Measurements from ENCODE around the gene ZNF236. TPM values are rescaled to one million over a fixed set of nuclear protein-coding genes. Genes with fewer than 3 reads are reported as not detected.

ZNF236 gene
- polyA plus RNA-seq, 1 donor from 2014 or later: 7.7 TPM

- H3K27me3 ChIP-seq (ENCODE audit: insufficient read depth, low read depth, low read length): no peaks in the 10 kb centered on the region
- no peak overlapping the region for H3K4me3 ChIP-seq (ENCODE audit: low read length)
- no peaks in the 10 kb centered on the region for H4K20me1 ChIP-seq (ENCODE audit: insufficient read depth)
- H3K9ac ChIP-seq (ENCODE audit: low read length): no peak overlapping the region
- H3K9me3 ChIP-seq (ENCODE audit: low read length): no peaks in the 10 kb centered on the region
- no peaks in the 10 kb centered on the region for H3K9me2 ChIP-seq (ENCODE audit: insufficient read depth, low read length)
- no peak for TF ChIP-seq EZH2 (IDR thresholded peaks at IDR 0.05; ENCODE audit: borderline replicate concordance, insufficient read depth, low read length, poor library complexity, severe bottlenecking)
- no peak overlapping the region for H3K4me2 ChIP-seq (ENCODE audit: low read length)
- no peak overlapping the region for H2AFZ ChIP-seq (ENCODE audit: low read depth, low read length)
- no peaks in the 10 kb centered on the region for H3F3A ChIP-seq (ENCODE audit: insufficient read depth, low read length, poor library complexity, severe bottlenecking)
- no peaks in the 10 kb centered on the region for H3K36me3 ChIP-seq (ENCODE audit: insufficient read depth, low read length)
- no peak overlapping the region for H3K27ac ChIP-seq (ENCODE audit: low read length)
- no peaks in the 10 kb centered on the region for H3K79me2 ChIP-seq (replicated peaks; ENCODE audit: insufficient read depth, low read length)
Measured at GRCh38 chr18:77009675-77010074, 187.3 kb downstream of the ZNF236 start.

GRCh38 chr18:77012120-77012519 is 189.8 kb downstream of the ZNF236 start:
- H3F3A ChIP-seq (ENCODE audit: insufficient read depth, low read length, poor library complexity, severe bottlenecking): no peaks in the 10 kb centered on the region
- H3K4me3 ChIP-seq (ENCODE audit: low read length): no peak overlapping the region
- TF ChIP-seq EP300 (conservative IDR thresholded peaks at IDR 0.05; ENCODE audit: poor library complexity, severe bottlenecking): no peak
- TF ChIP-seq RAD21 (conservative IDR thresholded peaks at IDR 0.05): no peak
- TF ChIP-seq POLR2AphosphoS5 (IDR thresholded peaks at IDR 0.05): no peak
- TF ChIP-seq REST (IDR thresholded peaks at IDR 0.05; ENCODE audit: borderline replicate concordance): no peak
- no peak for TF ChIP-seq CTCF (IDR thresholded peaks at IDR 0.05; ENCODE audit: poor library complexity, severe bottlenecking)
- TF ChIP-seq TAF1 (IDR thresholded peaks at IDR 0.05; ENCODE audit: low read depth): no peak
- TF ChIP-seq MXI1 (conservative IDR thresholded peaks at IDR 0.05; ENCODE audit: poor library complexity, severe bottlenecking): no peak
- no peaks in the 10 kb centered on the region for H3K27me3 ChIP-seq (ENCODE audit: insufficient read depth, low read depth, low read length)
- H3K79me2 ChIP-seq (replicated peaks; ENCODE audit: insufficient read depth, low read length): no peaks in the 10 kb centered on the region
- no peak overlapping the region for H3K4me2 ChIP-seq (ENCODE audit: low read length)
- no peak overlapping the region for H2AFZ ChIP-seq (ENCODE audit: low read depth, low read length)
- H3K9me2 ChIP-seq (ENCODE audit: insufficient read depth, low read length): no peaks in the 10 kb centered on the region
- no peak overlapping the region for H3K9ac ChIP-seq (ENCODE audit: low read length)
- no peaks in the 10 kb centered on the region for H3K9me3 ChIP-seq (ENCODE audit: low read length)
- no peak overlapping the region for H3K27ac ChIP-seq (ENCODE audit: low read length)
- H3K36me3 ChIP-seq (ENCODE audit: insufficient read depth, low read length): no peaks in the 10 kb centered on the region
- no peaks in the 10 kb centered on the region for H4K20me1 ChIP-seq (ENCODE audit: insufficient read depth)

- H3K36me3 ChIP-seq (ENCODE audit: insufficient read depth, low read length): no peaks in the 10 kb centered on the region
- H3K4me2 ChIP-seq (ENCODE audit: low read length): no peak overlapping the region
- no peak overlapping the region for H2AFZ ChIP-seq (ENCODE audit: low read depth, low read length)
- no peaks in the 10 kb centered on the region for H3K9me2 ChIP-seq (ENCODE audit: insufficient read depth, low read length)
- no peak overlapping the region for H3K4me3 ChIP-seq (ENCODE audit: low read length)
- no peaks in the 10 kb centered on the region for H3K9me3 ChIP-seq (ENCODE audit: low read length)
- H3F3A ChIP-seq (ENCODE audit: insufficient read depth, low read length, poor library complexity, severe bottlenecking): no peaks in the 10 kb centered on the region
- no peaks in the 10 kb centered on the region for H3K27me3 ChIP-seq (ENCODE audit: insufficient read depth, low read depth, low read length)
- H3K27ac ChIP-seq (ENCODE audit: low read length): no peak overlapping the region
- H3K9ac ChIP-seq (ENCODE audit: low read length): no peak overlapping the region
- no peaks in the 10 kb centered on the region for H4K20me1 ChIP-seq (ENCODE audit: insufficient read depth)
- no peaks in the 10 kb centered on the region for H3K79me2 ChIP-seq (replicated peaks; ENCODE audit: insufficient read depth, low read length)
- TF ChIP-seq EP300 (conservative IDR thresholded peaks at IDR 0.05; ENCODE audit: poor library complexity, severe bottlenecking): no peak
Measured at GRCh38 chr18:77012806-77013541, 190.6 kb downstream of the ZNF236 start.

Measured in neural cell (in vitro differentiated cells).